Measurements from ENCODE around the gene TMPRSS13.

The TMPRSS13 gene

GRCh38 chr11:117884994-117885393, 44.2 kb downstream of the TMPRSS13 start:
- DNase-seq (ENCODE audit: extremely low read depth, insufficient read length) = no peak
- H3K36me3 ChIP-seq (ENCODE audit: control insufficient read depth, insufficient read depth, low read length) = no peaks in the 10 kb centered on the region
- no peaks in the 10 kb centered on the region for H3K27me3 ChIP-seq (replicated peaks; ENCODE audit: control insufficient read depth, insufficient read depth, low read length)
- no peak for TF ChIP-seq CTCF (IDR thresholded peaks at IDR 0.05; ENCODE audit: insufficient read depth, low read length, poor library complexity, severe bottlenecking)
- H3K4me3 ChIP-seq (replicated peaks; ENCODE audit: low read depth, low read length) = no peak overlapping the region

- DNase-seq (ENCODE audit: extremely low read depth, insufficient read length) = no peak
- H3K27me3 ChIP-seq (replicated peaks; ENCODE audit: control insufficient read depth, insufficient read depth, low read length) = no peaks in the 10 kb centered on the region; the same call in 1 of the 2 replicates
- H3K36me3 ChIP-seq (ENCODE audit: control insufficient read depth, insufficient read depth, low read length) = no peaks in the 10 kb centered on the region
- TF ChIP-seq CTCF (IDR thresholded peaks at IDR 0.05; ENCODE audit: insufficient read depth, low read length, poor library complexity, severe bottlenecking) = no peak
- H3K4me3 ChIP-seq (replicated peaks; ENCODE audit: low read depth, low read length) = no peak overlapping the region
Measured at GRCh38 chr11:117883063-117883462, 46.1 kb downstream of the TMPRSS13 start.

- Histone ChIP-seq H3K36me3 (ENCODE audit: control insufficient read depth, insufficient read depth, low read length) (no peaks in the 10 kb centered on the region), H3K4me3 (replicated peaks; ENCODE audit: low read depth, low read length) (no peak overlapping the region), H3K27me3 (replicated peaks; ENCODE audit: control insufficient read depth, insufficient read depth, low read length) (no peaks in the 10 kb centered on the region; the same call in 1 of the 2 replicates)
- DNase-seq (ENCODE audit: extremely low read depth, insufficient read length) = no peak
- TF ChIP-seq CTCF (IDR thresholded peaks at IDR 0.05; ENCODE audit: insufficient read depth, low read length, poor library complexity, severe bottlenecking) = no peak
Measured at GRCh38 chr11:117882311-117882905, 46.8 kb downstream of the TMPRSS13 start.

GRCh38 chr11:117881217-117881616, 48.0 kb downstream of the TMPRSS13 start:
- no peak overlapping the region for H3K4me3 ChIP-seq (replicated peaks; ENCODE audit: low read depth, low read length)
- no peak for DNase-seq (ENCODE audit: extremely low read depth, insufficient read length)
- peaks cover under 1% of the 10 kb centered on the region for H3K27me3 ChIP-seq (replicated peaks; ENCODE audit: control insufficient read depth, insufficient read depth, low read length)
- no peaks in the 10 kb centered on the region for H3K36me3 ChIP-seq (ENCODE audit: control insufficient read depth, insufficient read depth, low read length)
- no peak for TF ChIP-seq CTCF (IDR thresholded peaks at IDR 0.05; ENCODE audit: insufficient read depth, low read length, poor library complexity, severe bottlenecking)

- DNase-seq (ENCODE audit: extremely low read depth, insufficient read length) = no peak
- peaks cover 6% of the 10 kb centered on the region for H3K27me3 ChIP-seq (replicated peaks; ENCODE audit: control insufficient read depth, insufficient read depth, low read length)
- no peak for TF ChIP-seq CTCF (IDR thresholded peaks at IDR 0.05; ENCODE audit: insufficient read depth, low read length, poor library complexity, severe bottlenecking)
- no peaks in the 10 kb centered on the region for H3K36me3 ChIP-seq (ENCODE audit: control insufficient read depth, insufficient read depth, low read length)
- no peak overlapping the region for H3K4me3 ChIP-seq (replicated peaks; ENCODE audit: low read depth, low read length)
Measured at GRCh38 chr11:117879516-117880480, 49.4 kb downstream of the TMPRSS13 start.
